GM12801 (cell line): ENCODE data around the gene FBL.

Experiments used
- TF ChIP-seq, protein P1 (sequence below): IDR thresholded peaks from one replicate; pipeline ENCODE4 v1.5.1; 2011; ENCODE audit warnings: control low read depth; ENCODE audit not compliant: insufficient read length; ENCODE audit errors: extremely low read depth

The FBL gene

GRCh38 chr19:39814595-39814994 lies 31.6 kb downstream of the FBL start:
- TF ChIP-seq, protein P1, sequence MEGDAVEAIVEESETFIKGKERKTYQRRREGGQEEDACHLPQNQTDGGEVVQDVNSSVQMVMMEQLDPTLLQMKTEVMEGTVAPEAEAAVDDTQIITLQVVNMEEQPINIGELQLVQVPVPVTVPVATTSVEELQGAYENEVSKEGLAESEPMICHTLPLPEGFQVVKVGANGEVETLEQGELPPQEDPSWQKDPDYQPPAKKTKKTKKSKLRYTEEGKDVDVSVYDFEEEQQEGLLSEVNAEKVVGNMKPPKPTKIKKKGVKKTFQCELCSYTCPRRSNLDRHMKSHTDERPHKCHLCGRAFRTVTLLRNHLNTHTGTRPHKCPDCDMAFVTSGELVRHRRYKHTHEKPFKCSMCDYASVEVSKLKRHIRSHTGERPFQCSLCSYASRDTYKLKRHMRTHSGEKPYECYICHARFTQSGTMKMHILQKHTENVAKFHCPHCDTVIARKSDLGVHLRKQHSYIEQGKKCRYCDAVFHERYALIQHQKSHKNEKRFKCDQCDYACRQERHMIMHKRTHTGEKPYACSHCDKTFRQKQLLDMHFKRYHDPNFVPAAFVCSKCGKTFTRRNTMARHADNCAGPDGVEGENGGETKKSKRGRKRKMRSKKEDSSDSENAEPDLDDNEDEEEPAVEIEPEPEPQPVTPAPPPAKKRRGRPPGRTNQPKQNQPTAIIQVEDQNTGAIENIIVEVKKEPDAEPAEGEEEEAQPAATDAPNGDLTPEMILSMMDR: no peak

- TF ChIP-seq, protein P1: no peak
Measured at GRCh38 chr19:39813264-39813993, 32.8 kb downstream of the FBL start.

- TF ChIP-seq, protein P1: no peak
Measured at GRCh38 chr19:39811064-39811463, 35.1 kb downstream of the FBL start.

DNA sequence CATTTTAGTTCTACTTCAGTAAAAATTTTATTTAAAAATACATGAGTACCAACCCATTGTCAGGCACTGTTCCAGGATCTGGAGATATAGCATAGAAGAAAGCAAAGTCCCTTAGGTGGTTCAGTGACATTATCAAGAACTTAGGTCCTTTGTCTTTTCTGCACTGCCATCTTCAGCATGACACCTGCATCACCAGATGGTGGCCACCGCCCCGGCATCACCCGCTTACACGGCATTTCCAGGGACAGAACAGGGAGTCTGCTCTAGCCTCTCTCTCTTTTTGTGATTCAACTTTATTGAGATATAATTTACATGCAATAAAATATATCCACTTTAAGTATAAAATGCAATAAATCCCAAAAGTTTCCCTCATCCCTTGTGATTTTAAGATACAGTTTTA lies 35.8 kb downstream of the FBL start:
- TF ChIP-seq, protein P1: no peak

DNA sequence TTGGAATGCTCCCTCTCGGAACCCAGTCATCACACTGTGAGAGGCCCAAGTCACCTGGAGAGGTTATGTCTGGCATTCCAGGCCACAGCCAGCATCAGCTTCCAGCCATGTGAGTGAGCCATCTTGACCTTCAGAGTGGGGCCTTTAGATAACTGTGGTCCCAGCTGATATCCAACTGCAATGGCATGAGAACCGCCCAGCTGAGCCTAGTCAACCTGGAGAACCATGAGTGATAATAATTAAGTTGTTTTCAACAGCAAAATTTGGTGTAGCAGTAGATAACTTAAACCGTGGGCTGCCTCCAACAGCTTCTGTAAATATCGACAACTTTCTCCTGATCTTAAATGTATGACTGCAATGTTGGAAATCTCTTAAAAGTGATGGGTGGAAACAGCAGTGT lies 36.8 kb downstream of the FBL start:
- TF ChIP-seq, protein P1: no peak

DNA sequence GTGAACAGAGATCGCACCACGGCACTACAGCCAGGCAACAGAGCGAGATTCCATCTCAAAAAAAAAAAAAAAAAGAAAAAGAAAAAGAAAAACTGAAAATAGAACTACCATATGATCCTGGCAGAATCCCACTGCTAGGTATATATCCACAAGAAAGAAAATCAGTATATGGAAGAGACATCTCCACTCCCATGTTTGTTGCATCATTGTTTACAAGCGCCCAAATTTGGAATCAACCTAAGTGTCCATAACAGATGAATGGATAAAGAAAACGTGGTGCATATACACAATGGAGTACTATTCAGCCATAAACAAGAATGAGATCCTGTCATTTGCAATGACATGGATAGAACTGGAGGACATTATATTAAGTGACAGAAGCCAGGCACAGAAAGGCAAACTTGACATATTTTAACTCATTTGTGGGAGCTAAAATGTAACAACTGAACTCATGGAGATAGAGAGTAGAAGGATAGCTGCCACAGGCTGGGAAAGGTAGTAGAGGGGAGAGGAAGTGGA lies 38.3 kb downstream of the FBL start:
- TF ChIP-seq, protein P1: no peak

GRCh38 chr19:39805104-39805503 lies 41.1 kb downstream of the FBL start:
- TF ChIP-seq, protein P1: no peak
